ENCODE data around the gene EGFR. TPM values are rescaled to one million over a fixed set of nuclear protein-coding genes. Genes with fewer than 3 reads are reported as not detected.

The EGFR gene
- total RNA-seq, 1 donor from 2014 or later = 12.8 TPM

DNA sequence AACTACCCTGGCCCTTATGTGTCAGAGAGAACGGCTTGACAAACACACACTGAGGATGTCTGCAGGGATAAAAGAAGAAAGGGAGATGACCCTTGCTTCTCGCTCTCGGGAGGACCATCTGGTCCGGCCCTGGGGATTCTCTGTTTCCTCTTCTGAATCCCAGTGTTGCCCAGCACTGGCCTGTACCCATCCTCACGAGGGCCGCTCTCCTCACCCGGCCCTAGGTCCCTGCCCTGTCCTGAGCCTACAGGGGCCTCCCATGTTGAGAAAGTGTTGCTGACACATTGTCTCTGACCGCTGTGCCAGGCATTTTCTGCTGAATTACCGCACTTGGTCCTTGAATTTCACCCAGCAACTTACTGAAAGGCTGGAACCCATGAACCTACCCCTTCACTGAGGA lies 174.4 kb downstream of the EGFR start:
- peaks cover 6% of the 10 kb centered on the region for H3K9me3 Mint-ChIP-seq (ENCODE audit: unreplicated experiment)
- H3K4me1 Mint-ChIP-seq (ENCODE audit: low read depth, unreplicated experiment) = peaks cover 28% of the 10 kb centered on the region
- TF ChIP-seq, protein P1, sequence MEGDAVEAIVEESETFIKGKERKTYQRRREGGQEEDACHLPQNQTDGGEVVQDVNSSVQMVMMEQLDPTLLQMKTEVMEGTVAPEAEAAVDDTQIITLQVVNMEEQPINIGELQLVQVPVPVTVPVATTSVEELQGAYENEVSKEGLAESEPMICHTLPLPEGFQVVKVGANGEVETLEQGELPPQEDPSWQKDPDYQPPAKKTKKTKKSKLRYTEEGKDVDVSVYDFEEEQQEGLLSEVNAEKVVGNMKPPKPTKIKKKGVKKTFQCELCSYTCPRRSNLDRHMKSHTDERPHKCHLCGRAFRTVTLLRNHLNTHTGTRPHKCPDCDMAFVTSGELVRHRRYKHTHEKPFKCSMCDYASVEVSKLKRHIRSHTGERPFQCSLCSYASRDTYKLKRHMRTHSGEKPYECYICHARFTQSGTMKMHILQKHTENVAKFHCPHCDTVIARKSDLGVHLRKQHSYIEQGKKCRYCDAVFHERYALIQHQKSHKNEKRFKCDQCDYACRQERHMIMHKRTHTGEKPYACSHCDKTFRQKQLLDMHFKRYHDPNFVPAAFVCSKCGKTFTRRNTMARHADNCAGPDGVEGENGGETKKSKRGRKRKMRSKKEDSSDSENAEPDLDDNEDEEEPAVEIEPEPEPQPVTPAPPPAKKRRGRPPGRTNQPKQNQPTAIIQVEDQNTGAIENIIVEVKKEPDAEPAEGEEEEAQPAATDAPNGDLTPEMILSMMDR (IDR thresholded peaks at IDR 0.05; ENCODE audit: partially characterized antibody, unreplicated experiment) = no peak
- DNase-seq = no peak
- no peaks in the 10 kb centered on the region for H3K36me3 Mint-ChIP-seq (ENCODE audit: unreplicated experiment)
- H3K27ac Mint-ChIP-seq (ENCODE audit: unreplicated experiment) = no peak overlapping the region
- H3K27me3 Mint-ChIP-seq (ENCODE audit: unreplicated experiment) = peaks cover 2% of the 10 kb centered on the region
- H3K4me3 Mint-ChIP-seq (ENCODE audit: unreplicated experiment) = no peak overlapping the region

- Mint-ChIP-seq H3K36me3 (ENCODE audit: unreplicated experiment) (no peaks in the 10 kb centered on the region), H3K27ac (ENCODE audit: unreplicated experiment) (no peak overlapping the region), H3K4me1 (ENCODE audit: low read depth, unreplicated experiment) (peaks cover 25% of the 10 kb centered on the region)
Measured at GRCh38 chr7:55194522-55194921, 175.7 kb downstream of the EGFR start.

GRCh38 chr7:55198634-55199392 lies 180.0 kb downstream of the EGFR start:
- H3K27me3 Mint-ChIP-seq (ENCODE audit: unreplicated experiment) = no peaks in the 10 kb centered on the region
- H3K4me3 Mint-ChIP-seq (ENCODE audit: unreplicated experiment) = no peak overlapping the region
- TF ChIP-seq, protein P1 (IDR thresholded peaks at IDR 0.05; ENCODE audit: partially characterized antibody, unreplicated experiment) = no peak
- DNase-seq = no peak
- no peak overlapping the region for H3K27ac Mint-ChIP-seq (ENCODE audit: unreplicated experiment)
- peaks cover under 1% of the 10 kb centered on the region for H3K4me1 Mint-ChIP-seq (ENCODE audit: low read depth, unreplicated experiment)
- peaks cover 2% of the 10 kb centered on the region for H3K9me3 Mint-ChIP-seq (ENCODE audit: unreplicated experiment)
- H3K36me3 Mint-ChIP-seq (ENCODE audit: unreplicated experiment) = no peaks in the 10 kb centered on the region

More at GRCh38 chr7:55194522-55194921, 175.7 kb downstream of the EGFR start:
- no peak overlapping the region for H3K4me3 Mint-ChIP-seq (ENCODE audit: unreplicated experiment)
- peaks cover 2% of the 10 kb centered on the region for H3K27me3 Mint-ChIP-seq (ENCODE audit: unreplicated experiment)
- TF ChIP-seq, protein P1 (IDR thresholded peaks at IDR 0.05; ENCODE audit: partially characterized antibody, unreplicated experiment) = no peak
- no peak for DNase-seq
- peaks cover 8% of the 10 kb centered on the region for H3K9me3 Mint-ChIP-seq (ENCODE audit: unreplicated experiment)

GRCh38 chr7:55199418-55199817 lies 180.6 kb downstream of the EGFR start:
- no peaks in the 10 kb centered on the region for H3K36me3 Mint-ChIP-seq (ENCODE audit: unreplicated experiment)
- no peak overlapping the region for H3K27ac Mint-ChIP-seq (ENCODE audit: unreplicated experiment)
- H3K4me1 Mint-ChIP-seq (ENCODE audit: low read depth, unreplicated experiment) = no peaks in the 10 kb centered on the region
- H3K27me3 Mint-ChIP-seq (ENCODE audit: unreplicated experiment) = no peaks in the 10 kb centered on the region
- TF ChIP-seq, protein P1 (IDR thresholded peaks at IDR 0.05; ENCODE audit: partially characterized antibody, unreplicated experiment) = no peak
- no peak for DNase-seq
- H3K4me3 Mint-ChIP-seq (ENCODE audit: unreplicated experiment) = no peak overlapping the region
- H3K9me3 Mint-ChIP-seq (ENCODE audit: unreplicated experiment) = peaks cover 2% of the 10 kb centered on the region

DNA sequence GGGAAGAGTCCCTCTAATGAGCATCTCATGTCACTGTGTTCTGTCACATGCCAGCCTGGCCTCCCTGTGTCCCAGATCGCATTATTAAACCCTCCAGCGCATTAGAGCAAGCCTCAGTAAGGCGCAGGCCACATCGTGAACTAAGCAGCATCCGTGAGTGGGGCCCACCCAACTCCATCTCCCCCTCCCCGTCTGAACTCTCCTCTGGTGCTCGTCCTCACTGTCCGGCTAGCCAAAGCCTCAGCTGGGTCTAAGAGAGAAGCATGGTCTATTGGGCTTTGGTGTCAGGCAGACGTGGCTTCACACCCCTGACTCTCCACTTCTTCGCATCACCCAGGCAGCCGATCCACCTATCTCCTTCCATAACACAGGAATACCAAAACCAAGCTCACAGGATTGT lies 181.6 kb downstream of the EGFR start:
- Mint-ChIP-seq H3K9me3 (ENCODE audit: unreplicated experiment) (peaks cover 2% of the 10 kb centered on the region), H3K4me1 (ENCODE audit: low read depth, unreplicated experiment) (no peaks in the 10 kb centered on the region), H3K4me3 (ENCODE audit: unreplicated experiment) (no peak overlapping the region), H3K27me3 (ENCODE audit: unreplicated experiment) (no peaks in the 10 kb centered on the region), H3K27ac (ENCODE audit: unreplicated experiment) (no peak overlapping the region), H3K36me3 (ENCODE audit: unreplicated experiment) (no peaks in the 10 kb centered on the region)
- DNase-seq = no peak
- TF ChIP-seq, protein P1 (IDR thresholded peaks at IDR 0.05; ENCODE audit: partially characterized antibody, unreplicated experiment) = no peak
